GM23338 (cell line): ENCODE data around the gene DHX8. TPM values are rescaled to one million over a fixed set of nuclear protein-coding genes. Genes with fewer than 3 reads are reported as not detected.

ENCODE experiments used
- ATAC-seq: fragments of 200-7000 bp; cut with Tn5 transposase; 3 replicates; pipeline ENCODE4 v1.9.1; 2020
- DNase-seq: peaks from one replicate; pipeline ENCODE4 v3.0.0-alpha.2; 2015; ENCODE audit warnings: low spot score
- H2AFZ ChIP-seq: fragments of 200-600 bp; sonication (generic); 2 replicates; pipeline ENCODE4 v1.8.0; 2016; ENCODE audit warnings: antibody characterized with exemption, mild to moderate bottlenecking, moderate library complexity
- H3F3A ChIP-seq: fragments of 200-600 bp; sonication (generic); replicated peaks from 2 replicates; pipeline ENCODE4 v1.8.0; 2017; ENCODE audit warnings: antibody characterized with exemption, mixed run types, low read depth
- H3K27ac ChIP-seq: fragments of 200-600 bp; sonication (generic); 2 replicates; pipeline ENCODE4 v1.6.1; 2016; ENCODE audit warnings: low read depth
- H3K27me3 ChIP-seq: fragments of 200-600 bp; sonication (generic); 2 replicates; pipeline ENCODE4 v1.8.0; 2016; ENCODE audit warnings: mild to moderate bottlenecking, mixed run types, moderate library complexity; ENCODE audit not compliant: insufficient read depth
- H3K36me3 ChIP-seq: fragments of 200-600 bp; sonication (generic); 2 replicates; pipeline ENCODE4 v1.8.0; 2016; ENCODE audit warnings: mild to moderate bottlenecking; ENCODE audit not compliant: insufficient read depth
- H3K4me1 ChIP-seq: fragments of 200-600 bp; sonication (generic); 2 replicates; pipeline ENCODE4 v1.8.0; 2016; ENCODE audit warnings: mild to moderate bottlenecking, moderate library complexity; ENCODE audit not compliant: insufficient read depth
- H3K4me2 ChIP-seq: fragments of 200-600 bp; sonication (generic); 2 replicates; pipeline ENCODE4 v1.7.1; 2017; ENCODE audit warnings: mixed run types
- H3K4me3 ChIP-seq: fragments of 200-600 bp; sonication (generic); 2 replicates; pipeline ENCODE4 v1.6.1; 2016; ENCODE audit warnings: mixed run types
- H3K79me2 ChIP-seq: fragments of 200-600 bp; sonication (generic); replicated peaks from 2 replicates; pipeline ENCODE4 v1.8.0; 2017; ENCODE audit warnings: mild to moderate bottlenecking; ENCODE audit not compliant: insufficient read depth
- H3K9me2 ChIP-seq: fragments of 200-600 bp; sonication (generic); 2 replicates; pipeline ENCODE4 v1.8.0; 2017; ENCODE audit not compliant: insufficient read depth
- H4K20me1 ChIP-seq: fragments of 200-600 bp; sonication (generic); replicated peaks from 2 replicates; pipeline ENCODE4 v1.8.0; 2017; ENCODE audit warnings: mild to moderate bottlenecking; ENCODE audit not compliant: insufficient read depth
- H3K27ac Mint-ChIP-seq: 2 replicates; pipeline ENCODE4 v1.8.0; 2020; ENCODE audit warnings: inconsistent platforms, mild to moderate bottlenecking, moderate library complexity, mixed read lengths
- H3K27me3 Mint-ChIP-seq: 3 replicates; pipeline ENCODE4 v1.8.0; 2022; ENCODE audit warnings: low read depth, mild to moderate bottlenecking, moderate library complexity, mixed read lengths, inconsistent platforms; ENCODE audit not compliant: insufficient read depth, poor library complexity
- H3K36me3 Mint-ChIP-seq: 3 replicates; pipeline ENCODE4 v1.8.0; 2021; ENCODE audit warnings: low read depth, mild to moderate bottlenecking, inconsistent platforms, moderate library complexity, mixed read lengths
- H3K4me1 Mint-ChIP-seq: 3 replicates; pipeline ENCODE4 v1.8.0; 2020; ENCODE audit warnings: mild to moderate bottlenecking, inconsistent platforms, mixed read lengths
- H3K4me3 Mint-ChIP-seq: 3 replicates; pipeline ENCODE4 v1.8.0; 2021; ENCODE audit warnings: moderate library complexity, mild to moderate bottlenecking, inconsistent platforms, mixed read lengths
- H3K9me3 Mint-ChIP-seq: 3 replicates; pipeline ENCODE4 v1.8.0; 2020; ENCODE audit warnings: moderate library complexity, mild to moderate bottlenecking, inconsistent platforms, mixed read lengths
- EZH2 ChIP-seq: fragments of 200-600 bp; sonication (generic); IDR thresholded peaks from one replicate; pipeline ENCODE4 v1.8.0; 2017; ENCODE audit warnings: antibody characterized with exemption, mild to moderate bottlenecking, low read depth; ENCODE audit not compliant: unreplicated experiment
- NANOG ChIP-seq: IDR thresholded peaks from 2 replicates; pipeline ENCODE4 v1.6.1; 2016; ENCODE audit warnings: antibody characterized with exemption, borderline replicate concordance
- POLR2AphosphoS5 ChIP-seq: IDR thresholded peaks from 2 replicates; pipeline ENCODE4 v1.6.1; 2016; ENCODE audit warnings: antibody characterized with exemption, low read depth
- STAT1 ChIP-seq: IDR thresholded peaks from one replicate; pipeline ENCODE4 v1.6.1; 2016; ENCODE audit warnings: antibody characterized with exemption; ENCODE audit not compliant: unreplicated experiment
- ZNF114 ChIP-seq: fragments of 250-450 bp; sonication (Bioruptor Pico); IDR thresholded peaks from 2 replicates; pipeline ENCODE4 v1.5.0; 2020; ENCODE audit warnings: mild to moderate bottlenecking, moderate library complexity
- ZNF331 ChIP-seq: fragments of 250-450 bp; sonication (Bioruptor Pico); IDR thresholded peaks from 2 replicates; pipeline ENCODE4 v1.5.0; 2020; ENCODE audit warnings: low read depth, mild to moderate bottlenecking, moderate library complexity
- ZNF462 ChIP-seq: fragments of 250-450 bp; sonication (Bioruptor Pico); IDR thresholded peaks from 2 replicates; pipeline ENCODE4 v1.5.0; 2020; ENCODE audit warnings: mild to moderate bottlenecking, moderate library complexity
- polyA plus RNA-seq: library from polyadenylated mRNA; unstranded; fragments of >200 nt; fragmentation: Nextera tagmentation; extraction: Ambion mirVana; gene quantifications from 2 replicates; pipeline ENCODE4 v1.2.1, GENCODE V29; 2016
- total RNA-seq: library from RNA; depleted of rRNA; stranded (reverse); fragments of >200 nt; shearing (Covaris generic); gene quantifications from 2 replicates; pipeline ENCODE4 v1.2.3, GENCODE V29; 2014
- TF ChIP-seq, protein P1 (sequence below): IDR thresholded peaks from 2 replicates; pipeline ENCODE4 v1.6.1; 2016; ENCODE audit warnings: antibody characterized with exemption

DHX8 gene
- total and polyA plus RNA-seq, 2 experiments from 2014 or later, result 35.3 to 81.1 TPM

DNA sequence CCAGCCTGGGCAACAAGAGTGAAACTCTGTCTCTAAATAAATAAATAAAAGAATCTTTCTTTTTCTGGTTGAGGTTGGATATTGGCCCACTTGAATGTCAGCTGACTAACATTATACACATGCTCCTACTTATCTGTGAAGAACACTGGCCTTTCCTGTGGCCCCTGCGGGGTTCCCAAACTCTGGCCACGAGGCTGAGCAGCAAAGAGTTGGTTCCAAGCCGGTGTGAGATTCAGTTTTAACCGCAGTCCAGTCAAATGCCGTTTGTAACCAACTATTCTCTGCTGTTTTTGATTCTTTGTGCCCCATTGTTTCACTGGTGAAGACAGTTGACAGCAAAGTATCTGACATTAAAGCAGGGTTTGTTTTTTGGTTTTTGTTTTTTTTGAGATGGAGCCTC lies 51.1 kb downstream of the DHX8 start (continued):
- TF ChIP-seq ZNF462 (CRISPR knock-in tag) (no peak), POLR2AphosphoS5 (no peak), NANOG (no peak), ZNF114 (no peak), STAT1 (no peak), EZH2 (no peak)
- TF ChIP-seq, protein P1, sequence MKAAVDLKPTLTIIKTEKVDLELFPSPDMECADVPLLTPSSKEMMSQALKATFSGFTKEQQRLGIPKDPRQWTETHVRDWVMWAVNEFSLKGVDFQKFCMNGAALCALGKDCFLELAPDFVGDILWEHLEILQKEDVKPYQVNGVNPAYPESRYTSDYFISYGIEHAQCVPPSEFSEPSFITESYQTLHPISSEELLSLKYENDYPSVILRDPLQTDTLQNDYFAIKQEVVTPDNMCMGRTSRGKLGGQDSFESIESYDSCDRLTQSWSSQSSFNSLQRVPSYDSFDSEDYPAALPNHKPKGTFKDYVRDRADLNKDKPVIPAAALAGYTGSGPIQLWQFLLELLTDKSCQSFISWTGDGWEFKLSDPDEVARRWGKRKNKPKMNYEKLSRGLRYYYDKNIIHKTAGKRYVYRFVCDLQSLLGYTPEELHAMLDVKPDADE, result no peak

- Histone ChIP-seq H3K27me3 (no peaks in the 10 kb centered on the region), H3F3A (peaks cover 27% of the 10 kb centered on the region), H3K4me1 (peaks cover 70% of the 10 kb centered on the region), H3K79me2 (peaks cover 71% of the 10 kb centered on the region), H4K20me1 (peaks cover 39% of the 10 kb centered on the region), H2AFZ (no peak overlapping the region), H3K4me2 (peak overlapping the region; percentile 35), H3K36me3 (0 out of 2 replicates have a peak, but pooled peaks cover 4% of the 10 kb centered on the region), H3K9me2 (no peaks in the 10 kb centered on the region), H3K27ac (peak overlapping the region; percentile 69; the same call in 1 of the 2 replicates), H3K4me3 (no peak overlapping the region)
- peaks cover 70% of the 10 kb centered on the region for H3K36me3 Mint-ChIP-seq
- H3K4me3 Mint-ChIP-seq, result peak overlapping the region; percentile 1; the same call in 1 of the 3 replicates
- no peaks in the 10 kb centered on the region for H3K9me3 Mint-ChIP-seq
- ATAC-seq (peak; percentile 39), DNase-seq (peak; percentile 27)
- H3K27ac Mint-ChIP-seq, result peak overlapping the region; percentile 58; the same call in 1 of the 2 replicates
- H3K4me1 Mint-ChIP-seq, result peaks cover 69% of the 10 kb centered on the region
- H3K27me3 Mint-ChIP-seq, result peaks cover 16% of the 10 kb centered on the region
- TF ChIP-seq ZNF462 (CRISPR knock-in tag), result no peak
- no peak for TF ChIP-seq ZNF331
Measured at GRCh38 chr17:43536236-43536992, 52.6 kb downstream of the DHX8 start.
